Astrocyte (in vitro differentiated cells and primary cell): ENCODE measurements around the gene ORAI1. TPM values are rescaled to one million over a fixed set of nuclear protein-coding genes. Genes with fewer than 3 reads are reported as not detected.

Experiments
- DNase-seq: peaks from one replicate; pipeline ENCODE4 v3.0.0-alpha.2; 2010; ENCODE audit warnings: low read depth
- FAIRE-seq: peaks from 2 replicates; lab custom pipeline; 2011; peaks lifted over from hg19 to GRCh38; lab: Jason Lieb, UNC
- H2AFZ ChIP-seq: 2 replicates; pipeline ENCODE4 v1.6.0; 2012; ENCODE audit warnings: low read depth, low read length, inconsistent platforms
- H3K27ac ChIP-seq: 2 replicates; pipeline ENCODE4 v1.5.1; 2011; ENCODE audit warnings: low read depth, low read length, inconsistent platforms
- H3K27me3 ChIP-seq: 2 replicates; pipeline ENCODE4 v1.6.0; 2011; ENCODE audit warnings: low read length, inconsistent platforms; ENCODE audit not compliant: insufficient read depth
- H3K36me3 ChIP-seq: 2 replicates; pipeline ENCODE4 v1.5.1; 2011; ENCODE audit warnings: low read length, inconsistent platforms; ENCODE audit not compliant: insufficient read depth
- H3K4me1 ChIP-seq: 2 replicates; pipeline ENCODE4 v1.5.1; 2011; ENCODE audit warnings: low read length, inconsistent platforms; ENCODE audit not compliant: insufficient read depth
- H3K4me2 ChIP-seq: 2 replicates; pipeline ENCODE4 v1.6.0; 2012; ENCODE audit warnings: low read length, inconsistent platforms
- H3K4me3 ChIP-seq: 2 replicates; pipeline ENCODE4 v1.5.1; 2011; ENCODE audit warnings: low read depth, mild to moderate bottlenecking, low read length, inconsistent platforms; ENCODE audit not compliant: insufficient read depth
- H3K79me2 ChIP-seq: 2 replicates; pipeline ENCODE4 v1.6.0; 2012; ENCODE audit warnings: mild to moderate bottlenecking, low read length, inconsistent platforms; ENCODE audit not compliant: insufficient read depth
- H3K9ac ChIP-seq: 2 replicates; pipeline ENCODE4 v1.6.0; 2012; ENCODE audit warnings: mild to moderate bottlenecking, low read length, inconsistent platforms
- H3K9me3 ChIP-seq: 2 replicates; pipeline ENCODE4 v1.5.1; 2012; ENCODE audit warnings: low read depth, mild to moderate bottlenecking, low read length, inconsistent platforms; ENCODE audit not compliant: insufficient read depth
- H4K20me1 ChIP-seq: 2 replicates; pipeline ENCODE4 v1.6.0; 2012; ENCODE audit warnings: low read length, inconsistent platforms; ENCODE audit not compliant: insufficient read depth
- H3K27ac Mint-ChIP-seq: one replicate; pipeline ENCODE4 v1.8.0; 2021; ENCODE audit warnings: mild to moderate bottlenecking, mixed read lengths; ENCODE audit not compliant: unreplicated experiment
- H3K27me3 Mint-ChIP-seq: one replicate; pipeline ENCODE4 v1.8.0; 2021; ENCODE audit warnings: low read depth, mixed read lengths; ENCODE audit not compliant: unreplicated experiment
- H3K36me3 Mint-ChIP-seq: one replicate; pipeline ENCODE4 v1.8.0; 2021; ENCODE audit warnings: low read depth, mixed read lengths; ENCODE audit not compliant: unreplicated experiment
- H3K4me1 Mint-ChIP-seq: one replicate; pipeline ENCODE4 v1.8.0; 2021; ENCODE audit warnings: low read depth, mixed read lengths; ENCODE audit not compliant: unreplicated experiment
- H3K4me3 Mint-ChIP-seq: one replicate; pipeline ENCODE4 v1.8.0; 2021; ENCODE audit warnings: mild to moderate bottlenecking, moderate library complexity, mixed read lengths; ENCODE audit not compliant: unreplicated experiment
- H3K9me3 Mint-ChIP-seq: one replicate; pipeline ENCODE4 v1.8.0; 2021; ENCODE audit warnings: mild to moderate bottlenecking, mixed read lengths; ENCODE audit not compliant: unreplicated experiment
- CTCF ChIP-seq: IDR thresholded peaks from 2 replicates; pipeline ENCODE4 v1.5.1; 2011; ENCODE audit warnings: low read depth, mild to moderate bottlenecking, inconsistent platforms, low read length, moderate library complexity; ENCODE audit not compliant: insufficient read depth
- EZH2 ChIP-seq: IDR thresholded peaks from 2 replicates; pipeline ENCODE4 v1.6.1; 2012; ENCODE audit warnings: mild to moderate bottlenecking, low read length, inconsistent platforms; ENCODE audit not compliant: insufficient read depth
- total RNA-seq: library from RNA; stranded (reverse); gene quantifications from 2 replicates; pipeline ENCODE4 v1.2.1, GENCODE V29; 2021

Gene ORAI1
- total RNA-seq, 1 donor from 2014 or later, result 20.4 TPM

- Mint-ChIP-seq H3K36me3 (peaks cover 4% of the 10 kb centered on the region), H3K27me3 (no peaks in the 10 kb centered on the region), H3K4me3 (no peak overlapping the region), H3K9me3 (no peaks in the 10 kb centered on the region), H3K27ac (no peak overlapping the region), H3K4me1 (no peaks in the 10 kb centered on the region)
- Histone ChIP-seq H3K27me3 (no peaks in the 10 kb centered on the region), H3K4me2 (no peak overlapping the region), H3K9ac (no peak overlapping the region), H3K27ac (no peak overlapping the region), H3K36me3 (no peaks in the 10 kb centered on the region), H3K4me3 (no peak overlapping the region), H3K4me1 (no peaks in the 10 kb centered on the region), H3K79me2 (no peaks in the 10 kb centered on the region), H3K9me3 (no peaks in the 10 kb centered on the region), H2AFZ (no peak overlapping the region), H4K20me1 (no peaks in the 10 kb centered on the region)
- no peak for DNase-seq
- no peak for FAIRE-seq
- no peak for TF ChIP-seq CTCF
- no peak for TF ChIP-seq EZH2
Observed at GRCh38 chr12:121649819-121650353, 23.6 kb downstream of the ORAI1 start.

- Histone ChIP-seq H3K79me2 (no peaks in the 10 kb centered on the region), H4K20me1 (no peaks in the 10 kb centered on the region), H3K27ac (no peak overlapping the region), H3K9ac (no peak overlapping the region), H3K27me3 (no peaks in the 10 kb centered on the region), H3K9me3 (no peaks in the 10 kb centered on the region), H3K4me1 (no peaks in the 10 kb centered on the region), H3K36me3 (no peaks in the 10 kb centered on the region), H2AFZ (no peak overlapping the region), H3K4me3 (no peak overlapping the region), H3K4me2 (no peak overlapping the region)
- H3K36me3 Mint-ChIP-seq, result peaks cover 2% of the 10 kb centered on the region
- no peak overlapping the region for H3K27ac Mint-ChIP-seq
- DNase-seq, result no peak
- H3K4me1 Mint-ChIP-seq, result no peaks in the 10 kb centered on the region
- no peaks in the 10 kb centered on the region for H3K9me3 Mint-ChIP-seq
- FAIRE-seq, result no peak
- H3K4me3 Mint-ChIP-seq, result no peak overlapping the region
- H3K27me3 Mint-ChIP-seq, result no peaks in the 10 kb centered on the region
- TF ChIP-seq CTCF, result no peak
Observed at GRCh38 chr12:121651320-121651719, 25.0 kb downstream of the ORAI1 start.

- Histone ChIP-seq H3K9ac (no peak overlapping the region), H3K4me3 (no peak overlapping the region), H3K4me2 (no peak overlapping the region), H3K4me1 (no peaks in the 10 kb centered on the region), H3K79me2 (no peaks in the 10 kb centered on the region), H2AFZ (no peak overlapping the region), H4K20me1 (no peaks in the 10 kb centered on the region), H3K27ac (no peak overlapping the region), H3K36me3 (no peaks in the 10 kb centered on the region), H3K9me3 (no peaks in the 10 kb centered on the region), H3K27me3 (no peaks in the 10 kb centered on the region)
- Mint-ChIP-seq H3K27ac (no peak overlapping the region), H3K4me1 (peaks cover 1% of the 10 kb centered on the region), H3K9me3 (no peaks in the 10 kb centered on the region), H3K36me3 (peaks cover 2% of the 10 kb centered on the region), H3K4me3 (no peak overlapping the region), H3K27me3 (no peaks in the 10 kb centered on the region)
- DNase-seq, result no peak
- no peak for FAIRE-seq
- TF ChIP-seq EZH2 (no peak), CTCF (no peak)
Observed at GRCh38 chr12:121652767-121653497, 26.6 kb downstream of the ORAI1 start.
